HG03097 (cell line): ENCODE data around the gene PLA2R1.

Experiments
- ATAC-seq: cut with Tn5 transposase; IDR thresholded peaks from one replicate; pipeline ENCODE4 v1.9.1; 2021; ENCODE audit not compliant: unreplicated experiment, low FRiP score

The PLA2R1 gene

GRCh38 chr2:160034396-160034795, 28.0 kb downstream of the PLA2R1 start:
- ATAC-seq = no peak

GRCh38 chr2:160033732-160034392, 28.6 kb downstream of the PLA2R1 start:
- ATAC-seq = no peak

DNA sequence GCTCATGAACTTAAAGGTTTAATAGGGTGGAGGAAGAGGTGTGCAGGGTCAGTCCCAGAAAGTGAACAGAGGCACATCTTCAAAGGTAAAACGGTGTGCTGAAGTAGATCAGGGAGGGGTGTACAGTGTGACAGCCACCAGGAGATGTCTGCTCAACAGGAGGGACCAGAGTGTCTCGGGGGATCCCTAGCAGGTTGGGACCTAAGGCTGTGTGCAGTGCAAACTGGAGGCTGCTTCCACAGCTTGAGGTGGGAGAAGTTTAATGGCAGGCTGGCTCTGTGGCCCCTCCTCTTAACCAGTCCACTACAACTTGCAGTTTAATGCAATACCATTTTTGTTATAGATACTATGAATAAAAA, 33.2 kb downstream of the PLA2R1 start:
- no peak for ATAC-seq

DNA sequence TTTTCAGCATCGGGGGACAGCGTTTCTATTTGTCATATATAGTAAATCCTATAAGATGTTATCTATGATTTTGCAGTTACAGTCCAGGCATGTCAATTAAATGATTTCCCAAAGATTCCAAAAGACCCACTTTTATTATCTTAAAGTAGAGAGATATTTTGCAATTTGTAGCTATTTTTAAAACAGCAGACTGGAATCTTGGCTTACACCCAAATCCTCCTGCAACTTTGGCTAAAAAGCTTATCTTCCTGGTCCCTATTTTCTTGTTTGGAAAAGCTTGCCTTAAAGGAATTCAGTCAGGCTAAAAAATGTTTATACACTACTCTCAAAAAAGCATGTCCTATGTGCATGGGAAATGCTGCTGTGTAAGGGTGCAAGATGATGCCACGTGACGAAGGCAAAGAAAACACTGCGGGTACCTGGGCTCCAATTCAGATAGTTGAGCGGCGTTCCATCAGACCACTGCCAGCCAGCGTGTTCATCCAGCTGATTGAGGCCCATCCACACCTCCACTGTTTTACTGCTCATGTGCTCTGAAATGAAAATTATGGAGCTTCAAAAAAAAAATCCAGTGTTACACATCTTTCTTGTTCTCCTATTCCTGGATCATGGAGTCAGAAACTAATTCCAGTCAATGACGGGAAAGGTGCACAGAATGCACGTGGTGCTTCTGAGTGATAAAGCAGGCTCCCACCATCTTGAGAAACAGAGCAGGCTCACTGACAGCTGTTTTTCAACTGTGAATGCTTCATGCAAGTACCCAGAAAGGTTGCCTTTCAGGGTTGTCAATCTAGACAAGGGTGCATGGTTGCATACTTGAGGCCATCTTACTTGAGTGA, 33.8 kb downstream of the PLA2R1 start:
- ATAC-seq = no peak

GRCh38 chr2:160022162-160022561, 40.3 kb downstream of the PLA2R1 start:
- no peak for ATAC-seq

DNA sequence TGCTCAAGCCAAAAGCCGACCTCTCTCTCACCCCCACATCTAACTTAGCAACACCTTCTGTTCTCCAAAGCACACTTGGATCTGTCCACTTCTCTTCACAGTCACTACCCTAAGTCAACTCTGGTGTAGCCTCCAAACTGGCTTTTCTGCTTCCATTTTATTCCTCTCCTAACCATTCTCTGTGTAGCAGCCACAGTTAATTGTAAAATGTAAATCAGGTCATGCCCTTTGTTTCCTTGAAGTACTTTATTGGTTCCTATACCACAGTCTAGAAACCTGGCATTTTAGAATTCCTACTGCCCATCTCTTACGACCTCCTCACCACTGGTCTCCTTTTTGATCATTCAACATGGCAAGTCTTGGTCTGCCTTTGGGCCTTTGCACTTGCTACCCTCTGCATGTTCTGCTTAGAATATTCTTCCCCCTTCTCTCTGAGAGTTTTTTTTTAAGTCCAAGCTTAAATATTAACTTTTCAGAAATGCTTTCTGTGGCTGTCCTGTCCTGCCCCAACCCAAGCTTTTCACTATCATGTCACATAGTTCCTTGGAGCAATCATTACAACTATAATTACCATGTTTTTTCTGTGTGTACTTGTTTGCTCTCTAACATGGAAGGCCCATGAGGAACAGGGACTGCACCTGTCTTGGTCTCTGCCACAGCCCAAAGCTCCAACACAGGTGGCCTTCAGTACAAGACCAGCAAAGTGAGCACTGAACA, 42.9 kb downstream of the PLA2R1 start:
- no peak for ATAC-seq

DNA sequence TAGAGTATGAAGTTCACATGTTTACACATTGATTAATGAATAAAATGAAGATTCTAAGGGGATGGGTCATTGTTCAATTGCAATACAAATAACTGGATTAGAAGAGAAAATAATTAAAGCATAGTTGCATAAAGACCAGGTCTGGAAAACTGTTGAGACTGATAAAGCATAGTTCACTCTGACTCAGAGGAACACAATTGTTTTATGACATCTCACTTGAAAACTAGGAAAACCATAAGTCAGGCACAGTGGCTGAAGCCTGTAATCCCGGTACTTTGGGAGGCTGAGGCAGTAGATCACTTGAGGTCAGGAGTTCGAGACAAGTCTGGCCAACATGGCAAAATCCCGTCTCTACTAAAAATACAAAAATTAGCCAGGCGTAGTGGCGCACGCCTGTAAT, 46.7 kb downstream of the PLA2R1 start:
- ATAC-seq = no peak

DNA sequence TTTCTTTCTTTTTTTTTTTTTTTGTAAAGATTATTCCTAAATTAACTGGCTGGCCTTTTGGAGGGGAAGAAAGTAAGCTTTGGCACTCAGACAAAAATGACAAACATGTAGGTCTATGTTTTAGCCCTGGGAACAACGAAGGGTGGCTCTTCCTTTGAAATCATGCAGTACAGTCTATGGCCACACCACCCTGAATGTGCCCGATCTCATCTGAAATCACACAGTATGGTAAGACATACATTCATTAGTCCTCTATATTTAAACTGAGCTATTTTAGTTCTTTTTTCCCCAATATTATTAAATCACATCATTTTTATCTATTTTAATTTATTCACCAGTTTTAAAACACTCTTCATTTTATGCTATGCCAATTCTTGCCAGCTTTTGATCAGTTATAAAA, 48.2 kb downstream of the PLA2R1 start:
- no peak for ATAC-seq

GRCh38 chr2:160010361-160011145, 51.9 kb downstream of the PLA2R1 start:
- no peak for ATAC-seq

GRCh38 chr2:160007111-160007510, 55.3 kb downstream of the PLA2R1 start:
- no peak for ATAC-seq

DNA sequence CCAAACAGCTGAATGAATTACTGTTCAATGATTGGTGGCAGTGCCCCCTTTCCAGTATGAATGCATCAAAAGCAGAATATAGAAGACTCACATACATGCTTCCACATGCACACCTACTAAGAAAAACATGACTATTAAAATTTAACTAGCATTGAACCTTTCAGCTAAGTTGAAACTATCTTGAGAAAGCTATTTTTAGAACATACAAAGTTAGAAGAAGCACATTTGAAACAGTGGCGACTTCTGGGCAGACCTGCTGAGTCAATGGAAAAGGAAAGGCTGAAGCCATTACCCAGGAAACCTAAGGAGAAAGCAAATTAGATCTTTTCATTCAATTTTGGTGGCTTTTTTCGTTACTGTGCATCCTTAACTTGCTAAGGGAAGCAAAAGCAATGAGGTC, 55.9 kb downstream of the PLA2R1 start:
- ATAC-seq = no peak

DNA sequence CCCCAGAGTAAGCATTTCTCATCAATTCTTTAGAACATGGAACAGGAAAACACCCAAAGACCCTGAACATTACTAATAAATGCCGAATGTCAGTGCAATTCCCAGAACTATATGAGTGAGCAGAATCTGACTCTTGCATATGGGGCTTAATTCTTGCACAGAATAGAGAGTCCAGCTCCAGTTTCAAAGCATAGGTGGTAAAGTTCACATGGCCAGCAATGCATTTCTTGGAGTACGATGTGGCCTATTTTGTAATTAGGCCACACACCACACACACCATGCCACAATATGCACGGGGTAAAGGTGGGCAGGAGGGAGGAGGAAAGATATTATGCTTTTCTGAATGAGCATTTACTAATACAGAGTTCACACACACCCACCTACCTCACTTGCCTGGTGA, 56.5 kb downstream of the PLA2R1 start:
- no peak for ATAC-seq

DNA sequence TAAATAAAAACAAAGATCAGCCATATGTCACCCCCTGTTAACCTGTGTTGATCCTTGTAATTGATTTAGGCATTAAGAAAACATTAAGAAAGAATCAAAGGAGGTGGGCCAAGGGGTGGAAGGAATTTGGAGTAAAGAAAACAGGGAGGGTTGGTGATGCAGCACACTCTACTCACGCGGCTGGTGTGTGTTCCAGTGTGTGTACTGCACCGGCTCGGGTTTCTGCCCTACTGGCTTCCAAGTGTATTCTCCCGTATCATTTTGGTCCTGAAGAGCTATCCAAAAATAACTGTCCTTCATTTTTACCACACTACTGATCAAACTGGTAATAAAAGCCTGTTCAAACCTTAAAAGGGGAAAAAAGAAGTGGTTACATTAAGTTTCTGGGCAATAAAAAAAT, 56.9 kb downstream of the PLA2R1 start:
- no peak for ATAC-seq

DNA sequence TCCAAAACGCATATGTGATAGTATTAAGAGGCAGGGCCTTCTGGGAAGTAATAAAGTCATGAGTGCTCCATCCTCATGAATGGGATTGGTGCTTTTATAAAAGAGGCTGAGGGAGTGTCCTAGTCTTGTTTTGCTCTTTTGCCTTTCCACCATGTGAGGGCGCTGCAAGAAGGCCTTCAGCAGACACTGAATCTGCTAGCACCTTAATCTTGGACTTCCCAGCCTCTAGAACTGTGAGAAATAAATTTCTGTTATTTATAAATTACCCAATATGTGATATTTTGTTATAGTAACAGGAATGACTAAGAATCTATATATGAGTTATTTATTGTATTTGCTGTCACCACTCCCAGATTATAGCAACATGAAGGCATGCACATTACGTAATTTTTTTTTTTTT, 63.5 kb downstream of the PLA2R1 start:
- ATAC-seq = no peak

DNA sequence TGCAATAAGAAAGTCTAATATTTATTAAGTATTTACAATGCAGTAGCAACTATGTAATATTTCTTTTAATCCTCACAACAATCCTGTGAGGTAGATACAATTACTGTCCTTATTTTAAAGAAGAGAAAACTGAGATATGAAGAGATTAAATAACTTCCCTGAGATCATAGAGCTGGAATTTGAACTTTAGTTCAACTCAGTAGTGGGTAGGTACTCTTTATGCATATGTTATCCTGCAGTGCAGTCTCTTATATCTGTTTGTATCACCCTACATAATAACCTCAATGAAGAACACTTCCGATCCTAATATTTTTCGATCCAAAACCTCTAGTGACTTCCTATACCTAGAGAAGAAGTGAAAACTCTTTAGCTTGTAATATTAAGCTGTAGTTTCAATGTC, 64.2 kb downstream of the PLA2R1 start:
- no peak for ATAC-seq

GRCh38 chr2:159996792-159997546, 65.4 kb downstream of the PLA2R1 start:
- no peak for ATAC-seq

GRCh38 chr2:159995038-159995437, 67.4 kb downstream of the PLA2R1 start:
- no peak for ATAC-seq

DNA sequence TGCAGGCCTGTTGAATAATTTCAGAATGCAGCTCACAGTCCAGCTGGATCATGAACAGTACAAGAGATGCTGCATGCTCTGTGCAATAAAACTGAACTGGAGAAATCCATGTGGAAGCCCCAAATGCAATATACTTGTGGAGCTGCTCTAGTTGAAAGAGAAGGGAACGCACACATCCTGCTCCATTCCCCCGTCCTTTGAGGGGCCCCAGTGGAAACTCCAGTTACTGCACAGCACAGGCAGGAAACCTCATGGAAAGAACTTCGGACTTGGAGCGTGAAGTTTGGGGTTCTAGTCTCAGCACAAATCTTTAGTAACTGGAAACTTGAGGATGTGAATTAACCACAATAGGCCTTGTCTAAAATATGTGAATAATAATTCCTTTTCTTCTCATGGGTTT, 73.2 kb downstream of the PLA2R1 start:
- no peak for ATAC-seq

DNA sequence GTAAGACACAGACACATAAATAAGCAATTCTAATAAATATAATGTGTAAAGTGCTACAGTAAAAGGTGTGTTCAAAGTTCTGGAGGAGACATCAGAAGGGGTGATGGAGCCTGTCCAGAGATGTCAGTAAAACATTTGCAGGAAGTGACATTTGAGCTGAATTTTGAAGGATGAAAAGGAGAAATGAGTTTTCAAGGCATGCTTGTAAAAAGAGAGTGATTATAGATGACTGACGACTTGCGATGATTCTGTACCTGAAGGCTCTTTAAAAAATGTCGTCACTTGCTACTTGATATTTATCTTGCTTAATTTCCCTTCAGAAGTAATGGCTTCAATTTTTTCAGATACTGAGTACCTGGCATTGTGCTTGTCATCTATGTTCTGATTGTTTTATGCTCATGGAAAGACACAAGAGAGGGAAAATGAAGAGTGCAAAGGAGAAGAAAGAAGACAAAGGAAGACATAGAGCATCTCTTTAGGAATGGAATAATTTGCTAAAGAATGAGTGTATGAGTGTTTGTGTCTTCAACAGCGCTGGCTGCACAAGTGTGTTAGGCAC, 73.9 kb downstream of the PLA2R1 start:
- no peak for ATAC-seq

GRCh38 chr2:159987181-159987580, 75.2 kb downstream of the PLA2R1 start:
- ATAC-seq = no peak
